ENCODE measurements around the gene NF1. TPM values are rescaled to one million over a fixed set of nuclear protein-coding genes. Genes with fewer than 3 reads are reported as not detected.
"Not testable (repeated sequence)": the region's sequence is repeated elsewhere in the genome, so short reads cannot be mapped to it uniquely, and the experiment has no call there.

The NF1 gene
- total RNA-seq, 1 donor from 2014 or later: 37.1 TPM

DNA sequence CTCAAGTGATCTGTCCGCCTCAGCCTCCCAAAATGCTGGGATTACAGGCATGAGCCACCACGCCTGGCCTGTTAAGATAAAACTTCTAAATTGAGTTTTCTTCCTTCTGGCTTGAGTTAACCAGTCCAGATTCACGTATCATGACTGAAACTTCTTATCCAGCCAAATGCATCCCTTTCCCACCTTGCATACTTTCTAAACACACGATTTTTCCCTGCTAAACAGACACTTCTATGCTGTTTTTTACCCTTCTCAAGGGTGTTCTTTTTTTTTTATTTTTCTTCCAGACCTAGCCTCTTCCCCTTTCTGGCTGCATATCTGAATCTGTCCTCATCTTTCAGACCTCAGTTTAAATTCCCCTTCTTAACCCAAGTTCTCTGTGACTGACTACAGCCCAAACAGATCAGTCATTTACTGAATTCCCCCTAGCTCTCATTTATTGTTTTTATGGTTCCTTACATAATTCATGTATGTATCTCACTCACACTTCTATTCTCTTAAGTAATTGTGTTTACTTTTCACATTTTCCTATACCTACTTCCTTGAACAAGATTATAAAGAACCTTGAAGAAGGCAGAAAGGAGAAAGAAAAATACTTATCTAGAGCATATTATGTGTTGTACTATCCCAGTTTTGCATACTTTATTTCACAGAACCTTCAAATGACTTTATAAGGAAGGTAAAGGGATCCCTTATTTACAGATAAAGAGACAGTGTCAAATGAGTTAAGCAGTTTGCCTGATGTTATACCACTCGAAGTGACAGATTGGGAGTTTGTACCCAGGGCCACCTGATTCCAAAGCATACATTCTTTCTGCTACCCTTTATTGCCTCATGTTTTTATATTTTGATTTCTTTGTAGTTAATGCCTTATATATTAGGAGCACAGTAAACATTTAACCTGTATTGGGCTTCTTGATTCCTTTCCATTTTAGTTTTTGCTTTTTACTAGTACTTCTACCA is 213.9 kb downstream of the NF1 start:
- DNase-seq (ENCODE audit: missing footprints) (no peak), ATAC-seq (no peak)
- intact Hi-C loops (cut with DNase I): no loop called here

DNA sequence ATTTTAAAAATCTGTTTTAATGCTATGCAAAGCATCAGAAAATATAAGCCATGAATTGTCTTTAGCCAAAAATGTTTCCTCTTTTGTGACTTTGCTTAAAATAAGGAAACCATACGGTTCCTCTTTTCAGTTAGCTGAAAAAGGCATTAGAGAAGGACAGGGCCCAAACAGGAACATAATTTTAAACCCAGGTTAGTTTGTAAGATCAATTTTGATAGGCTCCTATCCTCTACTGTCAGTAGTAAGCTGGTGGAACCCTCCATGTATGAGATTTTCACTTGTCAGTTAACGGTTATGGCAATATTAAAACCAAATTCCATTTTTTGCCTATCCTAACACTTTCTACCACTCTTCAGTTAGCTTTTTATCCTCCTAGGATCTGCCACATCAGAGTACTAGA is 214.8 kb downstream of the NF1 start:
- peak; percentile 34 for ATAC-seq
- intact Hi-C loops (cut with DNase I): no loop called here

DNA sequence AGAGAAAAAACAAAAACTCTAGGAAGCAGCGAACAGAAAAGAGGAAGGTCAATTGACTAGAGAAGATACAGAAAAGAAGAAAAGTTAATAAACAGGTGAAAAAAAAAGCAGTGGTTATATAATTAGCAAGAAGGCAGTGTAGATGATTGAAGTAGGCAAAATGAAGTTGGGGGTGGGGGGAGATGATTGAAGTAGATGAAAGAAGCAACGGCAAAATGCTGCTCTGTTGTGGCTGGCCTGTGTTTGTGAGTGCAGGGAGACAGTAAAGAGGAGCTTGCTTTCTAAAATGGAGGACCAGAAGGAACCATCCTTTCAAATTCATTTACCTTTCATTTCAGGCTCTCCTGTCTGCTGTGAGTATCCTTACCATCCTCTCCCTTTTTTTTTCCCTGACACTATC is 215.5 kb downstream of the NF1 start:
- intact Hi-C loops (cut with DNase I): no loop called here
- ATAC-seq: no peak

More for the DNA sequence above, 214.8 kb downstream of the NF1 start:
- no peak for DNase-seq (ENCODE audit: missing footprints)

DNA sequence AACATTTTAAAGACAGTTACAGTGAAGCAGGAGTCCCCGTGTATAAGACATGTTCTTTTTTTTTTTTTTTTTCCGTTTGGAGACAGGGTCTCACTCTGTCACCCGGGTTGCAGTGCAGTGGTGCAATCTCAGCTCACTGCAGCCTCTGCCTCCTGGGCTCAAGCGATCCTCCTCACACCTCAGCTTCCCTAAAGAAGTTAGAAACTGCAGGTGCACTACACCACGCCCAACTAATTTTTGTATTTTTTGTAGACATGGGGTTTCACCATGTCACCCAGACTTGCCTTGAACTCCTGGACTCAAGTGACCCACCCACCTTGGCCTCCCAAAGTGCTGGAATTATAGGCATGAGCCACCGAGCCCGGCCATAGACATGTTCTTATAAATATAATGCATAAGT is 216.1 kb downstream of the NF1 start:
- intact Hi-C loops (cut with DNase I): no loop called here
- ATAC-seq (no peak), DNase-seq (ENCODE audit: missing footprints) (no peak)

More for the DNA sequence above, 215.5 kb downstream of the NF1 start:
- DNase-seq (ENCODE audit: missing footprints): no peak

DNA sequence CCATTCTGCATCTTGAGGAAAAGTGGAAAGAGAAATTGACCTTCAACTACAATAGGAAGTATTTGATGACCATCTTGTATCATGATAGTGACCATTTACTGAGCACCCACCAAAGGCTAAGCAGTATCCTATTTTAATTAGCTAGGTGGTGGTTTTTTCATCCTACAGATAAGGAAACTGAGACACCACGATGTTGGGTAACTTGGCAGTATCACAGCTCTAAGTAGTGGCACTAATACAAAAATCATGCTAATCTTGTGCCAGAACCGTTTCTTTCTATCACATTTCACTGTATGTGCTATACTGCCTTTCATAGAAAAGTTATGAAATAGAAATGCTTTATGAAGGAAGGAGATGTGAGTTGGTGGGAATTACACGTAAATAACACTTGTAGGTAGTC is 216.7 kb downstream of the NF1 start:
- ATAC-seq: no peak
- intact Hi-C loops (cut with DNase I): no loop called here

DNA sequence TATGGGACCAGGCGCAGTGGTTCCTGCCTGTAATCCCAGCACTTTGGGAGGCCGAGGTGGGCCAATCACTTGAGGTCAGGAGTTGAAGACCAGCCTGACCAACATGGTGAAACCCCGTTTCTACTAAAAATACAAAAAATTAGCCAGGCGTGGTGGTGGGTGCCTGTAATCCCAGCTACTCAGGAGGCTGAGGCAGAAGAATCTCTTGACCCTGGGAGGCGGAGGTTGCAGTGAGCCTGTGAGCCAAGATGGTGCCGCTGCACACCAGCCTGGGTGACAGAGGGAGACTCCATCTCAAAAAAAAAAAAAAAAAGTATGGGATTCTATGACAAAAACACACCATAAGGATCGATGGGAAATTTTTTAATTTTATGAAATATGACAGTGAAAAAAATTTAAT is 217.4 kb downstream of the NF1 start:
- DNase-seq (ENCODE audit: missing footprints); intact Hi-C loops (cut with DNase I); ATAC-seq: not testable (repeated sequence)

More for the DNA sequence above, 216.7 kb downstream of the NF1 start:
- no peak for DNase-seq (ENCODE audit: missing footprints)

DNA sequence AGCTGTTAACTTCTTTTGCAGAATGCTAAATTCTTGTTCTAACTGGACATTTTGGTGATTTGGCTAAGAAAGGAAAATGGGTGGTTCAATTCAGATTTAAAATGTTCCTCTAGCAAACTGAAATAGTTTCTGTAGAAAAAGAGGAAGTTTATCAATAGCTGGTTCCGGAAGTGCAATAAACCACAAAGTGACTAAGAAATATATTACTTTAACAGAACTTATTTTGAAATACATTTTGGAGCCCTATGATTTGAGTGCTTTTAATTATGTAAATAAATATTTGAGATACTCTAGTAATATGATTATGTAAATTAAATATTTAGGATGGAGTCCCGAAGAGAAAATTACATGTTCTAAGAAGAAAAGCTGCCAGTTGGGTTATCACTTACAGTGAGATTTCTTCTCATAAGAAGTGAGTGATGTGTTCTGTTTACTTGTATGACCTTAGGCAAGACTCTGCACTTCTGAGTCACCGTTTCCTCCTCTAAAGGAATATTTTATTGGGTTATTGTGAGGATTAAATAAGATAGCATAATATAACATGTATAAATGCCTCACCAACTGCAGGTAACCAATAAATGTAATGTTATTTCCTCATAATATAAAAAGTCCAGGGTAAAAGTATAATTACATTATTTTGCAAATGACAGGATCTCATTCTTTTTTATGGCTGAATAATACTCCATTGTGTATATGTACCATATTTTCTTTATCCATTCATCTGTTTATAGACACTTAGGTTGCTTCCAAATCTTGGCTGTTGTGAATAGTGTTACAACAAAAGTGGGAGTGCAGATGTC is 219.4 kb downstream of the NF1 start, which contains the start of gene EVI2B:
TSS of gene EVI2B (minus strand) at position 73 of the 800 bp plus-strand sequence. CDS start 8,445 bp downstream, outside the sequence.
- intact Hi-C loops (cut with DNase I): no loop called here
- no peak for DNase-seq (ENCODE audit: missing footprints)
- no peak for ATAC-seq

DNA sequence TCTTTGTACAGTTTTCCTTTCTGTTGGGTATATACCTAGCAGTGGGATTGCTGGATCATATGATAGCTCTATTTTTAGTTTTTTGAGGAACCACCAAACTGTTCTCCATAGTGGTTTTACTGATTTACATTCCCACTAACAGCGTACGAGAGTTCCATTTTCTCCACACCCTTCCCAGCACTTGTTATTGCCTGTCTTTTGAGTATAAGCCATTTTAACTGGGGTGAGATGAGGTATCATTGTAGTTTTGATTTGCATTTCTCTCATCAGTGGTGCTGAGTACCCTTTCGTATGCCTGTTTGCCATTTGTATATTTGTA is 220.0 kb downstream of the NF1 start:
- no peak for DNase-seq (ENCODE audit: missing footprints)
- intact Hi-C loops (cut with DNase I): loop anchor here (5.0 kb wide), 1 partner anchor 42 kb away; no protein-coding TSS in a partner anchor
- ATAC-seq: no peak

DNA sequence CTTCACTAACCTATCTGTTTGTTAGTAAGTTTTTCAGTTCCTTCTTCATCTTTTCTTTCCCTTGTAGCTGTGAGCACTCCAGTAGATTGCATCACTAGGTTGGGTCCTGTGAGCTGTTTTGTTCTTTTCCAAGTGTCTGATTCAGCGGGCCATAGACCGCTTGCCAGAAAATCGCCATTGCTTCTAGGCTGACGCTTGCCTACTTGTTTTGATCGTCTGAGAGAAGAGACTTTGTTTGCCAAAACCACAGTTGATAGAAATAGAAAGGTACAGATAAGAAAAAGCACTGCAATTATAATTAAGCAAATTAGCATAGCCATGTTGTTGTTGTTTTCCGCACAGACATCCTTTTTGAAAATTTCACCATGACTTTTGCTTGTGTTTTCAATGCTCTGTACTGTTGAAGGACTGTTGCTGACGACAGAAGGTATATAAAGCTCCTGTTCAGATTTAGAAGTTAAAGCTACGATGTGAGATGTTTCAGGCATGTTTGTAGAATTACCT is 223.6 kb downstream of the NF1 start:
- peak; percentile 68 for DNase-seq (ENCODE audit: missing footprints)
- intact Hi-C loops (cut with DNase I): loop anchor here (5.0 kb wide), 1 partner anchor 46 kb away; no protein-coding TSS in a partner anchor
- ATAC-seq: peak; percentile 88

DNA sequence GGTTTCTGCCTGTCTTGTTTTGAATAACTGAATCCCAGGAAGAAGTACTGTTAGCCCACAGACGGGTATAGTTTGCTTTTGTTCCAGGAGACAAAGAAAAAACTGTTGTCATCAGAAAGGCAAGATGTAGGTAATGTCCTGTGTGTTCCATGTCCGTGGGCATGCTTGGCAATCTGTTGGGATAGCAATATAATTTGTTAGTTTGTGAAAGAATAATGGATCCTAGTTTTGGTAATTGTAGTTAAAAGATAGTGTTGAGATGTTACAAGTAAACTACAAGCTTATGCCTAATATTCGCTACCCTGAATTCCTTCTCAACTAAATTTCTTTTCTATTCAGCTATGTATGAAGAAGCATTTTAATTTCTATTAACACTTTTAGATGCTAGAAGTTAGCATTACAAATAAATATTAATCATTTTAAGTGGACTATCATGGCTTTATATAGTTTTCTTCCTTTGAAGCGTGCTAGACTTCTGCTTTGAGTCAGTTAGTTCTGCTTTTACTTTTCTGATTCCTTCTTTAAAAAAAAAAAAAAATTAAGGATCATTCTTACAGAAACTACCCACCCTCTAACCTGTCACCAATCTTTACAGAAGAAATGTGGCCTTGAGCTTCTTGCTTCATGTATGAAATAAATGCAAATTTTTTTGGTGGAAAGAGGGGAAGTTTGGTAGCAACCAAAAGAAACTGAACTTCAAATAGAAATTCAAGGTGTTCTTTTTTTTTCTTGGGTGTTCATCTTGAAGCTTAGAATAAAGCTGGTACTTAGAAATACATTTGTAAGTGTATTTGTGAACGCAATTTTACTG is 224.3 kb downstream of the NF1 start:
- DNase-seq (ENCODE audit: missing footprints): no peak
- intact Hi-C loops (cut with DNase I): loop anchor here (5.0 kb wide), 1 partner anchor 47 kb away; no protein-coding TSS in a partner anchor
- no peak for ATAC-seq

DNA sequence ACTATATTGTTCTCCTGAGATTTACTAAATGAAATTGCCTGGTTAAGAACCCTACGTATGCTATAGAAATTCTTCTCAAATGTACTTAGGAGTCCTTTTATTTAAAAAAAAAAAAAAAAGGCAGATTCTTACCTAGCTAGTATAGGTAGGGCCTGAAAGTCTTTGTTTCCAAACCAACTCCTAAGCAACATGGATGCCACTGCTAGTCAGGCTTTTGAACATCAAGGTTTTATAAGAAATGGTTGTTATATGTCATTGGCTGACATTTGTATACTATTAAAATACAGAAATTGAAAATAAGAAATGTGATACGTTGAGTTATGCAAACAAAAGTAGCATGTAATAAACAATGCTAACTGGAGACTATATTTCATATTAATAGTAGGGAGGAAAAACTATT is 225.5 kb downstream of the NF1 start:
- ATAC-seq: no peak
- no peak for DNase-seq (ENCODE audit: missing footprints)
- intact Hi-C loops (cut with DNase I): no loop called here

DNA sequence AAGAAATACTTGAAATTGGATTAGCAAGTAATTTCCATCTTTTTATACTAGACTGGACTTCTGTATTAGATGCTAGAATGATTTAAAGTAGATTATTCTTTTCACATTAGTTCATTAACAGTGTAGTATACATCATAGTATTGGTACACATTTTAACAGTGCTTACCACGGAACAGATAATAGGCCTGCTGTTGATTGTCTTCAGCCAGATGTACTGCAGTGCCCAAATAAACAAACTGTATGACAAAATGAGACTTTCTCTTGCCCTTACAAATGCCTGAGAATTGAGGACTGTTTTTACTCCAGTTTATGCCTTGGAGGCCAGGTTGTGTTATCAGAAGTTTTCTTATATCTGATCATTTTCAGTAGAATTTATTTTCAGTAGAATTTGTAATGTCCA is 226.0 kb downstream of the NF1 start:
- no peak for DNase-seq (ENCODE audit: missing footprints)
- ATAC-seq: no peak
- intact Hi-C loops (cut with DNase I): no loop called here

DNA sequence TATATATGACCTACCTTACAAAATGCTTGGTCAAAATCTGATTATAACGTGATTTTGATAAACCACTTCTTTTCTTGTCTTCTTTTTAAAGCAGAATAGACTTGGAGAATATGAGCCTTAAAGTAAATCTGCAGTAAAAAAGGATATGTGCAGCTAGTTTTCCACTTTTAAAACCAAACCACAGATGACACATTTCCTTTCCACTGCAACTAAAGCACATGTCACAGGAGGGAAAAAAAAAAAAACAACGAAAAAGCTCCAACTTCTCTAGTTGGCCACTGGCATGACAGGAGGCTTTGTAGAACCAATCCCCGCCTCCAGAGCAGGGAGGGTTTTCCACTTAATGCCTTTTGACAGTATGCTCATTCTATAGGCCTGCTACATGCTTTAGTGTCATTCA is 226.7 kb downstream of the NF1 start, which contains the start of gene EVI2A:
TSS of gene EVI2A (minus strand) at position 142 of the 400 bp plus-strand sequence. CDS start 2,609 bp downstream, outside the sequence.
- ATAC-seq: no peak
- DNase-seq (ENCODE audit: missing footprints): peak; percentile 65
- intact Hi-C loops (cut with DNase I): no loop called here

DNA sequence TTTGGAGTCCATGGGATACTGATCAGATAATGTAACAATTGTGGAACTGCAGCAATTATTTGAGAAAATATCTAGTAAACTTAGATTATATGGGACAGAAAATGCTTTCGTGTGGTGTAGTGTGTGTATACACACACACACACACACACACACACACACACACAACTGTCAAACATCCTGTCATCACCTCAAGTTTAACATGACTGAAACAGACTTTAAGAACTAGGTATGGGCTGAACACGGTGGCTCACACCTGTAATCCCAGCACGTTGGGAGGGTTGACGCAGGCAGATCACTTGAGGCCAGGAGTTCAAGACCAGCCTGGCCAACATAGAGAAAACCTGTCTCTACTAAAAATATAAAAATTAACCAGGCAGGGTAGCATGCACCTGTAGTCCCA is 227.2 kb downstream of the NF1 start:
- intact Hi-C loops (cut with DNase I): no loop called here
- DNase-seq (ENCODE audit: missing footprints) (no peak), ATAC-seq (no peak)

DNA sequence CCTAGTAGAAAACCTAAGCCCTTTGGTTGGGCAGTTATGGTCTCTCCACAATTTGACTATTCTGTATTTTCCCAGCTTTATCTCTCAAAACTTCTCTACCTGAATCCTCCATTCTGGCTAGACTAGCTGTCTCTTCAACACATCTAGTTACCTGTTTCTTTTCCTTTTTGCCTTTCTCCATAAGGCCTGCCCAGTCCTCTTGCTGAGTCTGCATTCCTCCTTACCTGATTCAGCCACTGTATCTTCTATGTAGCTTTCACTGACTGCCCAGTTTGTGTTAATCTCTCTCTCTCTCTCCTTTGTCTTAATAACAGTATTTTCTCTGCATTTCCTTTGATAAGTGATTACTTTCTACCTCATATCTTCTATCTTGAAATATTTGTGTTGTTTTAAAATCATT is 228.8 kb downstream of the NF1 start:
- intact Hi-C loops (cut with DNase I): no loop called here
- ATAC-seq (no peak), DNase-seq (ENCODE audit: missing footprints) (no peak)

DNA sequence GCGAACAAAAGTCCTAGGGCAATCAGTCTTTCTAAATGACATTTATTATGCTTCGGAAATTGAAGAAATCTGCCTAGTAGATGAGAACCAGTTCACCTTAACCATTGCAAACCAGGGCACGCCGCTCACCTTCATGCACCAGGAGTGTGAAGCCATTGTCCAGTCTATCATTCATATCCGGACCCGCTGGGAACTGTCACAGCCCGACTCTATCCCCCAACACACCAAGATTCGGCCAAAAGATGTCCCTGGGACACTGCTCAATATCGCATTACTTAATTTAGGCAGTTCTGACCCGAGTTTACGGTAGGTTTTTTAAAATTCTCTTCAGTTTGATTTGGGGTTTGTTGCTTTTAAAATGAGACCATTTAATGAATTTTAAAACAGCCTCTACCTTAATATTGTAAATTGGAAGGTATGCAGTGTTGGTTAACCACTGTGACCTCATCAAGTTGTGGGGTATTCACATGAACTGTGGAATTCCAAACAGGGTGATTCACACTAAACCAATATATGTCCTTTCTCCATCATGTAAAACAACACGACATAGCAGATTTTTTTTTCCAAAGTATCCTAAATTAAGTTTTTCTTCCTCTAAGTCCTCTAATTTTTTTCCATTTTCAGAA is 232.9 kb downstream of the NF1 start:
- DNase-seq (ENCODE audit: missing footprints): no peak
- ATAC-seq: no peak
- intact Hi-C loops (cut with DNase I): no loop called here

DNA sequence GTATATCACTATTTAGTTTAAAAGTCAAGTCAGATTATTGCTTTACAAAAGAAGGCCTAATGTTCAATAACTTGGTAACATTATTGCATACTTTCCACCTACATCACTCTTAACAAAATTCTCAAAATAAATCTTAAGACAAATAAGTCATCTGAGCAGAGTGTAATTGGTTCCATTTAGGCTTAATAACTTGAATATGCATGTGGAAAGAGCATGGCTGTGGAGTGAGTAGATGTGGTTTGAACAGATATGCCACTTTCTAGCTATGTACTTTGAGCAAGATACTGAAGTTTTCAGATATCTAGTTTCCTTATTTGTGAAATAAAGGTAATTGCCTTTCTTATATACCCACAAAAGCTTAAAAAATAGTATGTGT is 233.4 kb downstream of the NF1 start:
- intact Hi-C loops (cut with DNase I): no loop called here
- DNase-seq (ENCODE audit: missing footprints): no peak
- ATAC-seq: no peak

DNA sequence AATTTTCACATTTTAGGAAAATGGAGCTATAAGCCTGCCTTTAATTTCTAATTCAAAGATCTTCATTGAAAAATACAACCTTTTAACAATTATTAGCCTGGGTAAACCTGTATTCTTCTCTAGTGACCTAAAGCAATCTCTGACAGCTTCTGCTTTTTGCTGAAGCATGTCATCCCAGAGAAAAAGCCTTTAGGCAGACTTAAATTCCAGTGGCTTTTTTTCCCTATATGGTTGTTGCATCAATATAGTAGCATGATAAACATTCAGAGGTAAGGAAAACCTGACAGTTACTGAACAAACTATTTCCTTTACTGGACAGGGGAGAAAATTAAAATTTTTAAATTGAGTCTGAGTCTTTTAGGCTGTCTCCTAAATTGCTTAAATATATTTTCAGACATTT is 234.4 kb downstream of the NF1 start:
- intact Hi-C loops (cut with DNase I): no loop called here
- DNase-seq (ENCODE audit: missing footprints) (no peak), ATAC-seq (no peak)

All from Right ventricle myocardium inferior (tissue), 1 donor.